GM23338 (cell line): ENCODE results near the gene C2orf15.

ENCODE experiments used
- EZH2 ChIP-seq: fragments of 200-600 bp; sonication (generic); IDR thresholded peaks from one replicate; pipeline ENCODE4 v1.8.0; 2017; ENCODE audit warnings: antibody characterized with exemption, mild to moderate bottlenecking, low read depth; ENCODE audit not compliant: unreplicated experiment
- EZH2phosphoT487 ChIP-seq: fragments of 200-600 bp; sonication (generic); IDR thresholded peaks from one replicate; pipeline ENCODE4 v1.8.1; 2018; ENCODE audit warnings: antibody characterized with exemption; ENCODE audit not compliant: unreplicated experiment
- JUNB ChIP-seq: IDR thresholded peaks from one replicate; pipeline ENCODE4 v1.6.1; 2016; ENCODE audit warnings: antibody characterized with exemption; ENCODE audit not compliant: unreplicated experiment
- NANOG ChIP-seq: IDR thresholded peaks from 2 replicates; pipeline ENCODE4 v1.6.1; 2016; ENCODE audit warnings: antibody characterized with exemption, borderline replicate concordance
- POLR2AphosphoS5 ChIP-seq: IDR thresholded peaks from 2 replicates; pipeline ENCODE4 v1.6.1; 2016; ENCODE audit warnings: antibody characterized with exemption, low read depth
- ZNF114 ChIP-seq: fragments of 250-450 bp; sonication (Bioruptor Pico); IDR thresholded peaks from 2 replicates; pipeline ENCODE4 v1.5.0; 2020; ENCODE audit warnings: mild to moderate bottlenecking, moderate library complexity
- ZNF331 ChIP-seq: fragments of 250-450 bp; sonication (Bioruptor Pico); IDR thresholded peaks from 2 replicates; pipeline ENCODE4 v1.5.0; 2020; ENCODE audit warnings: low read depth, mild to moderate bottlenecking, moderate library complexity
- TF ChIP-seq, protein P1 (sequence below), 2 experiments: fragments of 200-600 bp in 1 of 2; sonication (generic) in 1 of 2; conservative IDR thresholded peaks; 2 replicates each; pipeline versions ENCODE4 v1.5.1 to v1.6.1; 2016 to 2017; ENCODE audit warnings: antibody characterized with exemption in 2 of 2, low read depth in 2 of 2, mild to moderate bottlenecking in 2 of 2, moderate library complexity in 1 of 2
- TF ChIP-seq, protein P2 (sequence below): IDR thresholded peaks from one replicate; pipeline ENCODE4 v1.6.1; 2018; ENCODE audit warnings: antibody characterized with exemption; ENCODE audit not compliant: unreplicated experiment
- TF ChIP-seq, protein P3 (sequence below): IDR thresholded peaks from 2 replicates; pipeline ENCODE4 v1.6.1; 2016; ENCODE audit warnings: antibody characterized with exemption

DNA sequence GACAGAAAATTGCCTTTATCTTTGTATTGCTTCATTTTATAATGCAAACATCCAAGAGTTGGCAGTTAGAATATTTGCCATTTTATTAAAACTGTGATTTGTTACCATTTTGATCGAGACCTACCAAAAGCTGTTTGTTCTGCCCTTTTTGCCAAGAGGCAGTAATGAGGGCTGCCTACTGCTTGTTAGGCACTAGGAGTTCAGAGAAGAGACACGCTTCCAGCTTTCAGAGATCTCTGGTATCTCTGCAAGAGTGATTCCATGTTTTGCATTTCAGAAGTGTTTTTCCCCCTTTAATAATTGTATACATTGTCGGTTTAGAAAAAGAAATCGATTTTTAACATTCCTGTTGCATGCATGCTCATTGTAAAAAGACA is 40.1 kb downstream of the C2orf15 start:
- no peak for TF ChIP-seq EZH2
- TF ChIP-seq POLR2AphosphoS5: no peak
- TF ChIP-seq, protein P1, sequence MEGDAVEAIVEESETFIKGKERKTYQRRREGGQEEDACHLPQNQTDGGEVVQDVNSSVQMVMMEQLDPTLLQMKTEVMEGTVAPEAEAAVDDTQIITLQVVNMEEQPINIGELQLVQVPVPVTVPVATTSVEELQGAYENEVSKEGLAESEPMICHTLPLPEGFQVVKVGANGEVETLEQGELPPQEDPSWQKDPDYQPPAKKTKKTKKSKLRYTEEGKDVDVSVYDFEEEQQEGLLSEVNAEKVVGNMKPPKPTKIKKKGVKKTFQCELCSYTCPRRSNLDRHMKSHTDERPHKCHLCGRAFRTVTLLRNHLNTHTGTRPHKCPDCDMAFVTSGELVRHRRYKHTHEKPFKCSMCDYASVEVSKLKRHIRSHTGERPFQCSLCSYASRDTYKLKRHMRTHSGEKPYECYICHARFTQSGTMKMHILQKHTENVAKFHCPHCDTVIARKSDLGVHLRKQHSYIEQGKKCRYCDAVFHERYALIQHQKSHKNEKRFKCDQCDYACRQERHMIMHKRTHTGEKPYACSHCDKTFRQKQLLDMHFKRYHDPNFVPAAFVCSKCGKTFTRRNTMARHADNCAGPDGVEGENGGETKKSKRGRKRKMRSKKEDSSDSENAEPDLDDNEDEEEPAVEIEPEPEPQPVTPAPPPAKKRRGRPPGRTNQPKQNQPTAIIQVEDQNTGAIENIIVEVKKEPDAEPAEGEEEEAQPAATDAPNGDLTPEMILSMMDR (conservative IDR thresholded peaks at IDR 0.05; ENCODE audit: low read depth in 2 of 2): no peak
- TF ChIP-seq, protein P2, sequence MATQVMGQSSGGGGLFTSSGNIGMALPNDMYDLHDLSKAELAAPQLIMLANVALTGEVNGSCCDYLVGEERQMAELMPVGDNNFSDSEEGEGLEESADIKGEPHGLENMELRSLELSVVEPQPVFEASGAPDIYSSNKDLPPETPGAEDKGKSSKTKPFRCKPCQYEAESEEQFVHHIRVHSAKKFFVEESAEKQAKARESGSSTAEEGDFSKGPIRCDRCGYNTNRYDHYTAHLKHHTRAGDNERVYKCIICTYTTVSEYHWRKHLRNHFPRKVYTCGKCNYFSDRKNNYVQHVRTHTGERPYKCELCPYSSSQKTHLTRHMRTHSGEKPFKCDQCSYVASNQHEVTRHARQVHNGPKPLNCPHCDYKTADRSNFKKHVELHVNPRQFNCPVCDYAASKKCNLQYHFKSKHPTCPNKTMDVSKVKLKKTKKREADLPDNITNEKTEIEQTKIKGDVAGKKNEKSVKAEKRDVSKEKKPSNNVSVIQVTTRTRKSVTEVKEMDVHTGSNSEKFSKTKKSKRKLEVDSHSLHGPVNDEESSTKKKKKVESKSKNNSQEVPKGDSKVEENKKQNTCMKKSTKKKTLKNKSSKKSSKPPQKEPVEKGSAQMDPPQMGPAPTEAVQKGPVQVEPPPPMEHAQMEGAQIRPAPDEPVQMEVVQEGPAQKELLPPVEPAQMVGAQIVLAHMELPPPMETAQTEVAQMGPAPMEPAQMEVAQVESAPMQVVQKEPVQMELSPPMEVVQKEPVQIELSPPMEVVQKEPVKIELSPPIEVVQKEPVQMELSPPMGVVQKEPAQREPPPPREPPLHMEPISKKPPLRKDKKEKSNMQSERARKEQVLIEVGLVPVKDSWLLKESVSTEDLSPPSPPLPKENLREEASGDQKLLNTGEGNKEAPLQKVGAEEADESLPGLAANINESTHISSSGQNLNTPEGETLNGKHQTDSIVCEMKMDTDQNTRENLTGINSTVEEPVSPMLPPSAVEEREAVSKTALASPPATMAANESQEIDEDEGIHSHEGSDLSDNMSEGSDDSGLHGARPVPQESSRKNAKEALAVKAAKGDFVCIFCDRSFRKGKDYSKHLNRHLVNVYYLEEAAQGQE: no peak
- TF ChIP-seq EZH2phosphoT487: no peak
- no peak for TF ChIP-seq JUNB
- TF ChIP-seq, protein P3, sequence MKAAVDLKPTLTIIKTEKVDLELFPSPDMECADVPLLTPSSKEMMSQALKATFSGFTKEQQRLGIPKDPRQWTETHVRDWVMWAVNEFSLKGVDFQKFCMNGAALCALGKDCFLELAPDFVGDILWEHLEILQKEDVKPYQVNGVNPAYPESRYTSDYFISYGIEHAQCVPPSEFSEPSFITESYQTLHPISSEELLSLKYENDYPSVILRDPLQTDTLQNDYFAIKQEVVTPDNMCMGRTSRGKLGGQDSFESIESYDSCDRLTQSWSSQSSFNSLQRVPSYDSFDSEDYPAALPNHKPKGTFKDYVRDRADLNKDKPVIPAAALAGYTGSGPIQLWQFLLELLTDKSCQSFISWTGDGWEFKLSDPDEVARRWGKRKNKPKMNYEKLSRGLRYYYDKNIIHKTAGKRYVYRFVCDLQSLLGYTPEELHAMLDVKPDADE: no peak
- TF ChIP-seq NANOG: no peak
- no peak for TF ChIP-seq ZNF331 (CRISPR knock-in tag)
- no peak for TF ChIP-seq ZNF114 (CRISPR knock-in tag)
